NB4 (cell line): Measurements from ENCODE around the gene HMG20A.

Source experiments
- DNase-seq: peaks from one replicate; pipeline ENCODE4 v3.0.0; 2010; ENCODE audit warnings: low read depth
- H3K4me3 ChIP-seq: one replicate; pipeline ENCODE4 v1.5.1; 2011; ENCODE audit warnings: mild to moderate bottlenecking, low read depth, low read length, moderate library complexity
- MYC ChIP-seq: IDR thresholded peaks from 2 replicates; pipeline ENCODE4 v1.6.1; 2011; ENCODE audit warnings: low read depth, low read length
- POLR2A ChIP-seq: IDR thresholded peaks from 2 replicates; pipeline ENCODE4 v1.6.1; 2011; ENCODE audit warnings: mild to moderate bottlenecking; ENCODE audit not compliant: insufficient read length; ENCODE audit errors: extremely low read depth
- TF ChIP-seq, protein P1 (sequence below): IDR thresholded peaks from one replicate; pipeline ENCODE4 v1.5.1; 2012; ENCODE audit warnings: low read depth, low read length
- TF ChIP-seq, protein P2 (sequence below): IDR thresholded peaks from 2 replicates; pipeline ENCODE4 v1.6.1; 2011; ENCODE audit warnings: low read depth, low read length

The HMG20A gene

DNA sequence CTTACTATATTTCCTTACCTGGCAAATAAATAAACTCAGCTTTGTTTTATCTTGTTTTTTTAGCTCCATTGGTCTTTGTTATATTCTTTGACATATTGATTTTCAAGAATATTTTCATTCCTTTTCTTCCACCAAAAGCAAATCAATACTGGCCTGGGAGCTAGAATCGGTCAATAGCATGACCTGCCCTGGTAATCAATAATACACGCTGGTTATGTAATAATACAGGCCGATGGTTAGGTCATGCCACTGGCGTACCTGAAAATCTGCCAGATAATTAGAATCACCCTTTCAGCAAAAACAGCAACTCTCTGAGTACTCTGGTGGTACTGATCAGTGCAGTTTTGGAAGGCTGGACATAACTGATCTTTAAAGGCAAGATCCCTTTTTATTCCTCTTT lies 40.7 kb upstream of the HMG20A start:
- TF ChIP-seq, protein P1, sequence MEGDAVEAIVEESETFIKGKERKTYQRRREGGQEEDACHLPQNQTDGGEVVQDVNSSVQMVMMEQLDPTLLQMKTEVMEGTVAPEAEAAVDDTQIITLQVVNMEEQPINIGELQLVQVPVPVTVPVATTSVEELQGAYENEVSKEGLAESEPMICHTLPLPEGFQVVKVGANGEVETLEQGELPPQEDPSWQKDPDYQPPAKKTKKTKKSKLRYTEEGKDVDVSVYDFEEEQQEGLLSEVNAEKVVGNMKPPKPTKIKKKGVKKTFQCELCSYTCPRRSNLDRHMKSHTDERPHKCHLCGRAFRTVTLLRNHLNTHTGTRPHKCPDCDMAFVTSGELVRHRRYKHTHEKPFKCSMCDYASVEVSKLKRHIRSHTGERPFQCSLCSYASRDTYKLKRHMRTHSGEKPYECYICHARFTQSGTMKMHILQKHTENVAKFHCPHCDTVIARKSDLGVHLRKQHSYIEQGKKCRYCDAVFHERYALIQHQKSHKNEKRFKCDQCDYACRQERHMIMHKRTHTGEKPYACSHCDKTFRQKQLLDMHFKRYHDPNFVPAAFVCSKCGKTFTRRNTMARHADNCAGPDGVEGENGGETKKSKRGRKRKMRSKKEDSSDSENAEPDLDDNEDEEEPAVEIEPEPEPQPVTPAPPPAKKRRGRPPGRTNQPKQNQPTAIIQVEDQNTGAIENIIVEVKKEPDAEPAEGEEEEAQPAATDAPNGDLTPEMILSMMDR: no peak
- TF ChIP-seq, protein P2, sequence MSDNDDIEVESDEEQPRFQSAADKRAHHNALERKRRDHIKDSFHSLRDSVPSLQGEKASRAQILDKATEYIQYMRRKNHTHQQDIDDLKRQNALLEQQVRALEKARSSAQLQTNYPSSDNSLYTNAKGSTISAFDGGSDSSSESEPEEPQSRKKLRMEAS: no peak
- TF ChIP-seq POLR2A (no peak), MYC (no peak)
- no peak overlapping the region for H3K4me3 ChIP-seq
- no peak for DNase-seq

DNA sequence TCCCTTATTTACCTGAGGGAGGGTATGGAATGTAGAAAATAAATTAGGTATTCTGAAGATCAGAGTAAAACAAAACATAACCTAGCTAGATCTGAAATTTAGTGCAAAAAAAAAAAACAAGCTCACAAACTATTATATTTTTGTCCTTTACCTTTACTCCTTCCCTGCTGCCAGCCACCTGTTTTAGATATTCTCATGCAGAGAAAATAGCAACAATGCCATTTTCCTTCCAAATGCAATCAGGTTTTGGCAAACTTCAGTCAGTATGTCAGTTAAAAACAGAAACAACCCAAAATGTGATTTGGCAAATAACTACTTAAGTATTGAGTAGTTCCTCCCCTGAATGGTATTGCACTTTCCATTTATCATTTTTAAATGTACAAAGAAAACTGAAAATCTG lies 36.6 kb upstream of the HMG20A start:
- DNase-seq: no peak
- TF ChIP-seq POLR2A (no peak), MYC (no peak)
- TF ChIP-seq, protein P2: no peak
- TF ChIP-seq, protein P1: no peak
- H3K4me3 ChIP-seq: no peak overlapping the region

DNA sequence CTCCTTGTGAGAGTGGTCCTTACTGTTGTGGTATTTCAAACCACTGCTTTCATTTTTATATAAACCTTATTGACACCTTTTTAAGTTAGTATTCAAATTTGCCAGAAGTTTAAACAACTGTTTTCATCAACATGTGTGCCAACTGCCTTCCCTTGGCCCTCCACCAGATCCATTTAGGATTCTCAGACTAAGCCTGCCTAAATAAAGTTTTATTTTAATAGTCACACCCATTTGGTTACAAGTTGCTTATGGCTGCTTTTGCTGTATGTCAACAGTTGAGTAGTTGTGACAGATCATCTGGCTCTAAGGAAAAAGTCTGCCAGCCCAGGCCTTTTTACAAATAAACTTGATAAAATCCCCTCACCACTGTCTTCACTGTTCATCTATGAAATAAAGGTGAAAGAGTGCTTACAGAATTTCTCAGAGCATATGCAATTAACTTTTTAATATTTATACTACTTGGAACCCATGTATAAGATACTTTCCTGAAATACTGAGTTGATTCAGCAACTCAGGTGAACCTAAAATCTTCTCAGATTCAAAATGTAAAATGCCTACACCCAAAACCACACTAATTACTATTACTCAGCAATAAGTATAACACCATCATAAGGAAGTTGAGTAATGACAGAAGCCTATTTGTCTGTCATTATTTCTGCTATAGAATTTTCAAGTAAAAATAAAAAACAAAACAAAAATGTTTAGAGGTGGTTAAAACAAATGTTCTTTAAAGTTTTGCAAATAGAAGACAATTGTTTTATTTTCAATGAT lies 35.9 kb upstream of the HMG20A start:
- DNase-seq: no peak
- H3K4me3 ChIP-seq: no peak overlapping the region
- TF ChIP-seq POLR2A: no peak
- TF ChIP-seq, protein P1: no peak
- TF ChIP-seq, protein P2: no peak
- TF ChIP-seq MYC: no peak

DNA sequence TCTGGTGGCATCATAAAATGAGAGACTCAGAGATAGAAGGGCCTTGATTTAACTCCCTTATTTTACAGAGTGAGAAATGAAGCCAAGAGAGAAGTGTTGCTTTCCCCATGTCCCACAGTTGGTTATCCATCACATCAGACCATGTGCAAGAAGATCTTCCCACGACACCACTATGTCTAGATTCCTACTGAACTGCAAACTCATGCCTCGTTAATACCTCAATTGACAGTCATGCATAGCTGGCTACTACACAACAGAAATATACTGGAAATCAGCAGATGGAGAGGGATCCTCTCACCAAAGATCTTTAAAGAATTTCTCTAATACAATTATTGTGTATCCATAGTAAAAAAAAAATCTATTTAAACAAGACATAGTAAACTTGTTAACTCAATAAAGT lies 34.1 kb upstream of the HMG20A start:
- TF ChIP-seq, protein P2: no peak
- TF ChIP-seq MYC (no peak), POLR2A (no peak)
- TF ChIP-seq, protein P1: no peak
- DNase-seq: no peak
- no peak overlapping the region for H3K4me3 ChIP-seq

DNA sequence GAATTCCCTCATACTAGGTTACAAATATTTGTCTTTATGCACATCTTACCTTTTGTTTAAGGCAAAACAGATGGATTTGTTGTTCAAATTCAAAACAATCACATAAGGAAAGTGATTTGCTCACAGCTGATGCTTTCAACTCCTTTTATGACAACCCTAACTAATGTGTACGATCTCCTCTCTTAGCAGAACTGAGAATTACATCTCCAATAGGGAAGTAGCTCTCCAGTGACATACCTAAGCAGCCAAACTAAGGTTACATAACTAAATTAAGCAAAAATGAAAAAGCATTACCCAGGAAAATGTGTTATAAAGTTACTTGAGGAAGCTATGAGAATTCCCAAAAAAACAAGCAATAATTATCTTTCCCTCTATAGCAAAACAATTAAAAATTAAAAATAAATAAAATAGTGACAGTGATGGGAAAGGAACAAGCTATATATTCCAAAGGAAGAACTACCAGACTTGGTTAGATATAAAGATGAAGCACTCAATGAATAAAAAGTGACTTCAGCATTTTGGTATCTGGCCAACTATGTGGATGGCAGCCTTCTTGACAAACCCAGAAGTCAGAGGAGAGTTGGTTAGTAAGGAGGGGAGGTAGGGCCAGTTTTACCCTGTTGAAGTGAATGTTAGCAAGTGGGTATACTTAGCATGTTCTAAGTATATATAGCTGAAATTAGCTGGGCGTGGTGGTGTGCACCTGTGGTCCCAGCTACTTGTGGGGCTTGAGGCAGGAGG lies 33.2 kb upstream of the HMG20A start:
- TF ChIP-seq, protein P2: no peak
- TF ChIP-seq, protein P1: no peak
- TF ChIP-seq POLR2A (no peak), MYC (no peak)
- DNase-seq: peak; percentile 14
- no peak overlapping the region for H3K4me3 ChIP-seq
